Measurements from ENCODE around the gene THEMIS2.
A peak's percentile ranks its signal among the peaks of the same experiment; 100 is the strongest.
"Not testable (repeated sequence)": the region's sequence is repeated elsewhere in the genome, so short reads cannot be mapped to it uniquely, and the experiment has no call there.

THEMIS2 gene

DNA sequence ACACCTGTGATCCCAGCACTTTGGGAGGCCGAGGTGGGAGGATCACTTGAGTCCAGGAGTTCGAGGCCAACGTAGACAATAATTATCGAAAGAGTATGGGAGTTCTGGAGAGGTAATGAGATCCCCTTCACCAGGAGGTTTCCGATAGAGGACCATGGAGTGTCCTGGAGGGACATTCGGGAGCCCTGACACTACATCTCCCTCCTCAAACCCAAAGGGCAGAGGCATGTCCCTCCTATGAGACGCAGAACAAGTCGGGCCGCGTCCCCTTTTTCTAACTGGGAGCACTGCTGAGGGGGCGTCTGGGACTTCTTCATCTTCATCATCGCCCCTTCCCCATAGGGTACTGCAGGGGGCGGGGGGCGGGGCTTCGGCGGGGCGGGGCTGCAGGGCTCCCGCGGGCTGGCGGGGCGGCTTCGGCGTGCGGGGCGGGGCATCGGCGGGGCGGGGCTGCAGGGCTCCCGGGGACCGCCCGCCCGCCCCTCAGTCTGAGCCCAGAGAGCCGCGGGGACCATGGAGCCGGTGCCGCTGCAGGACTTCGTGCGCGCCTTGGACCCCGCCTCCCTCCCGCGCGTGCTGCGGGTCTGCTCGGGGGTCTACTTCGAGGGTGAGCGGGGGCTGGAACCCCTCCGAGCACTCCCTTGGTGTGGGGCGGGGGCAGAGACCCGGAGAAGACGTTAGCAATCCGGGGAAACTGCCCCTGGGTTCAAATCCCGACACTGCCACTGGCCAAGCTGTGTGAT is at the start of gene THEMIS2:
Gene THEMIS2, plus strand, starts transcription at position 486 of the 743 bp plus-strand sequence. Its CDS starts 28 bp downstream, at position 514.
- no peak for DNase-seq

DNA sequence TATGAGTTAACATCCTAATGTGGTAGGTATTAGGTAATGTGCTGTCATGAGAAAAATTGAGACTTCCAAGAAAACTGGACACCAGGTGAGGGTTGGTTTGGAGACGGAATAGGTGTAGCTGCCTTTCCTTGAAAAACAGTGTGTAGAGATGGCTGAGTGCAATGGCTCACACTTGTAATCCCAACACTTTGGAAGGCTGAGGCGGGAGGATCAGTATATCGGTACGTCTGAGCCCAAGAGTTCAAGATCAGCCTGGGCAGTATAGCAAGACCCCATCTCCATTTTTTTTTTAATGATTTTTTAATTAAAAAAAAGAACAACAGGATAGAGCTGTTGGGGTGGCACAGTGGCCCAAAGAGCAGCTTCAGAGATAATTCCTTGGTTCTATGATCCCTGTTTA is 48.6 kb upstream of the THEMIS2 start:
- no peak for DNase-seq

DNA sequence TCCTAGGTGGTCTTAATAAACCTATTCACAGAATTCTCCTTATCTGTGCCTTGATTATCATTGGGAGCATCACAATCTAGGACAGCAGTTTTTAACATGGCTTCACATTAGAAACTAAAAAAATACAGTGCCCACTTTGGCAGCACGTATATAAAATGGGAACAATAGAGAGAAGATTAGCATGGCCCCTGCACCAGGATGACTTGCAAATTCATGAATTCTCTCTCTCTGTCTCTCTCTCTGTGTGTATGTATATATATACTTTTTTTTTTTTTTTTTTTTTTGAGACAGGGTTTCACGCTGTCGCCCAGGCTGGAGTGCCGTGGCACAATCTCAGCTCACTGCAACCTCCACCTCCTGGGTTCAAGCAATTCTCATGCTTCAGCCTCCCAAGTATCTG is 47.9 kb upstream of the THEMIS2 start:
- DNase-seq = no peak

DNA sequence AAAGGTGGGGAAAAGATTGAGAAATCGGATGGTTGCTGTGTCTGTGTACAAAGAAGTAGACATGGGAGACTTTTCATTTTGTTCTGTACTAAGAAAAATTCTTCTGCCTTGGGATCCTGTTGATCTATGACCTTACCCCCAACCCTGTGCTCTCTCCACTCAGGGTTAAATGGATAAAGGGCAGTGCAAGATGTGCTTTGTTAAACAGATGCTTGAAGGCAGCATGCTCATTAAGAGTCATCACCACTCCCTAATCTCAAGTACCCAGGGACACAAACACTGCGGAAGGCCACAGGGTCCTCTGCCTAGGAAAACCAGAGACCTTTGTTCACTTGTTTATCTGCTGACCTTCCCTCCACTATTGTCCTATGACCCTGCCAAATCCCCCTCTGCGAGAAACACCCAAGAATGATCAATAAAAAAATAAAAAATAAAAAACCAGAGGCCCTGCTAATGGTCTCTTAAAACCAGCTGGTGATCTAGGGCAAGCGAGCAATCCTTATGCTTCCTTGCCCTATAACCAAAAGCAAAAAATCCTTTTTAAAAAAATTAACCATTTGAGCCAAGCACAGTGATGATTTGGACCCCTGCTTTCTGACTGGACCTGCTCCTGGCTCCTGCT is 42.9 kb upstream of the THEMIS2 start:
- DNase-seq = not testable (repeated sequence)

DNA sequence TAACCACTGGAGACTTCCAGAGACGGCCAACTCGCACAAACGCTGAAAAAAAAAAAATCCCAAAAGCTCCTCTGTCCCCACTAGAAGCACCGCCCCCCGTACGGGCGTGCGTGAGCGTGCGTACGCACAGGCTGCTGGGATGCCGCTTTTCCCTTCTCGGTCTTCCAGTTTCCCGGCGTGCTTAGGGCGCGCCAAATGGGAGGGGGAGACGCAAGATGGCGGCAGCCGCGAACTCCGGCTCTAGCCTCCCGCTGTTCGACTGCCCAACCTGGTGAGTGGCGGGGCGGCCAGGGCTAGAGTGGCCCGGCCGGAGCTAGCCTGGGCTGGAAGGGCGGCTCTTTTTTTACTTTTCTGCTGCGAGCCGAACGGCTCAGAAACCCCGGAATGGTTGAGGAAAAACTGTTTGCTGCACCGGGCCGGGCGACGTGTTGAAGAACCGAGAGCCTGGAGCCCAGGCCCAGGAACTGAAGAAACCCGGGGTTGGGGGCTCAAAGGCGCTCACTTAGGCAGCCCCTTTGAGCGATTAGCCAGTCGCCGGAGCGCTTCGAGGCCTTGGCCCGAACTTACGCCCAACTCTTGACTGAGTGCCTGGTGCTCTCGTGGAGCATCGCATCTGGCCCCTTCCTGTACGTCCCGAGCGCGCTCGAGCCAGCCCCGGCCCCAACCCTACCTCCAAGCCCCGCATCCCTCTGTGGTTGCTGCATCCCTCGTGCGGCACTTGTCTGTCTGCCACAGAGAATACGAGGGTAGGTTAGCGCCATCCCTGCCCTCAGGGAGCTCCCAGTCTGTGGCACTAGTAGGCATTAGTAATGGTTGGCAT is 41.5 kb upstream of the THEMIS2 start, which contains the start of gene PPP1R8:
Gene PPP1R8, plus strand, starts transcription at position 162 of the 820 bp plus-strand sequence. Its CDS starts 54 bp downstream, at position 216.
- peak; percentile 92 for DNase-seq

DNA sequence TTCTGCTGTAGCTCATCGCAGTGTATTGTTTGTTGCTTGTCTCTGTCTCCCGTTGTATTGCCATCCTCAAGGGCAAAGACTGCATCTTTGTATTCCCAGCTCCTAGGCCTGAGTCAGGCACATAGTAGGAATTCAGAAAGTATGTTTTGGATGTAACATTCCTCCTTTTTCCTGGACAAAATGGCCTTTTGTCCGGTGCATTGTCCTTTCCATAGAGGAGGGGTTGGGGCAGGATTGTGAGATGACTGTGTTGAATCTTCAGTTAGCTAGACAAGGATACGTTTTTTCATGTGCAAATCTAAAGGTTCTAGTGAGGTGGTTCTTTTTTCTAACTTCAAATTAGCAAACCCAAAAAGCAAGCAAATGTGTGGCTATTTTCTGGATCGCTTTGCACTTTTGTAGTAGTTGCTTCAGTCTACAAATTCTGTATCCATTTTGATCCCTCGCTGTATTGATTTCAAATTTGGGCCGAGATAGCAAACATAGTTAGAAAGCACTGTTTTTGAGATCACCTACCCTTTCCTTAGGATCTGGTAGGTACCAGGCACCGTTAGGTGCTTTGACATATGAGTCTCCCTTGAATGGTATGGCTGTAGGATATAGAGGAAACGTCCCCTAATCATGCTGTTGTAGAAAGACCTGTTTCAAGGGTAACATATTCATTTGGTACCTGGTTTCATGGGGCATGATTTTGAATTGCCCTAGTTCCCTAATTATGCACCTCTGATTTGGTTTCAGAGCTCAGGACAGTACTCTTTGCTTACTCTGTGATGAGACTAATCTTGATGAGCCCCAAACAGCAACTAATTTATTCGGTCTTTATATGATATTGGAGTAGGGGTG is 40.6 kb upstream of the THEMIS2 start:
- DNase-seq = no peak

DNA sequence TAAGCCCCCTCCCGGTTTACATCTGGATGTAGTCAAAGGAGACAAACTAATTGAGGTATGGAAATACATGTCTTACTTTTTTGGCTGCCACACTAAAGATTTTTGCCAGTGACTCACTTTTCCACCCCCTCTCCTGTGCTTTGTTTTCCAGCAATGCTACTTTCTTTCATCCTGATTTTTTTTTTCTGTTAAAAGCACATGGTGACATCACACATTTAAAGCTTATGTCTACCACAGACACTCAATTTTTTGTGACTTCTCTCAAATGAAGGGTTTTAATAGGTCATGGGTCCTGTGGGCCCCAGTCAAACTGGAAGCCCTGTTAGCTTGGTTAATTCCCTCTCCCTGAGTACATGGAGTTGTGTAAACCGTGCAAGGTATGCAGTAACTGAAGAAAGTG is 39.6 kb upstream of the THEMIS2 start:
- DNase-seq = no peak

DNA sequence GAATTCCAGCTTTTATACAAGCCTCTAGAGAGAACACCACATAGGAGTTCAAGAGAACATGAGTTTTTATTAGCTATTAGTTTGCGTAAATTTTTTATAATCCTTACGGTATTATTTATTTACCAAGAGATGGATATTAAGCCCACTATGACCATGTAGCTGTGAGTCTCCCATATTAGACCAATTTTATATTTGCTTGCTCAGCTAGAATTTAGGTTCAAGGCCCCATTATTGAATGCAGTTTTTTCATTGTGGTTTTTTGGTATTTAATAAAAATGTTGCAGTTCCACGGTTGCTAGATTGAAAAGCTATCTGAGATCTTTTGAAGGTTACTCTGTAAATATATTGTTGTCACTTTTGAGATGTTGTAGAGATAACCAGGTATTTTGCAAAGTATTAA is 38.9 kb upstream of the THEMIS2 start:
- no peak for DNase-seq

DNA sequence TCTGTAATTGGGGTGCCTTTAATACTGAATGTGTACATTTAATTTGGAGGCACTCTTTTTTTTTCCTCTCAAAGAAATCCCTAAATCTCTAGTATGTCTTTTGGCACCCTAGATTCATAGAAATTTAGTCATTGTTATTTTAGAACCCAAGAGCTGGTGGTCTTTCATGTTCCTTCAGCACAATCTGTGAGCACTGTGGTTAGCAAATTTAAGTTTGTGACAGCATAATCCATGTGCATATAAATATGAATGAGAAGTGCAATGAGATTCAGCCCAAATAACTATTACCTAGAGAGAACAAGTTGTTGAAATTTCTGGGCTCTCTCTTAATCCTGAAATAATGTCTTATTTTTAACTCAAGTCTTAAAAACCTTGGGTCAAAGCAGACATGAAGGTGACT is 37.3 kb upstream of the THEMIS2 start:
- DNase-seq = no peak

DNA sequence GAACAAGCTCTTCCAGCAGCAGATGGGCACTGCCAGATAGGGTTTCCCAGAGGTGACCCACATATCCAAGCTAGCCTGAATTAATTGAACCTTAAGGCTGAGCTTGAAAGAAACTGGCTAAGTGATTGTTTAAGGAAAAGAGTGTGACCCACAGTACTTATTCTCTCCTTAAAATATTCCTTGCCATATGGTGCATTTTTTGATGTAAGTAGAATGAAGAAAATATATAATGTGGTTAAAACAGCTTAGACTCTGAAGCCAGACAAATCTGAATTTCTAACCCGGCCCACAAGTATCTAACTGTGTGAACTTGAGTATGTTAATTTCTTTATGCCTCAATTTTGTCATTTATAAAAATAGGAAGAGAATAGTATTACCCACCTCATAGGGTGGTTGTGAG is 36.8 kb upstream of the THEMIS2 start:
- no peak for DNase-seq

DNA sequence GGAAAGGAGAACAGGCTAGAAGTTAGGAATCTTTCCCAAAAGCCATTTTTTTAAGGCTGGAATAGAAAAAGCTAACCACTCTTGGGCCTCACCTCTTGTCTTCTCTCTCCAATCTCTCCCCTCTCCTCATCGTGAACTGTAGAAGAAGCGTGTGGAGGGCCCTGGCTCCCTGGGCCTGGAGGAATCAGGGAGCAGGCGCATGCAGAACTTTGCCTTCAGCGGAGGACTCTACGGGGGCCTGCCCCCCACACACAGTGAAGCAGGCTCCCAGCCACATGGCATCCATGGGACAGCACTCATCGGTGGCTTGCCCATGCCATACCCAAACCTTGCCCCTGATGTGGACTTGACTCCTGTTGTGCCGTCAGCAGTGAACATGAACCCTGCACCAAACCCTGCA is 22.4 kb upstream of the THEMIS2 start:
- no peak for DNase-seq

DNA sequence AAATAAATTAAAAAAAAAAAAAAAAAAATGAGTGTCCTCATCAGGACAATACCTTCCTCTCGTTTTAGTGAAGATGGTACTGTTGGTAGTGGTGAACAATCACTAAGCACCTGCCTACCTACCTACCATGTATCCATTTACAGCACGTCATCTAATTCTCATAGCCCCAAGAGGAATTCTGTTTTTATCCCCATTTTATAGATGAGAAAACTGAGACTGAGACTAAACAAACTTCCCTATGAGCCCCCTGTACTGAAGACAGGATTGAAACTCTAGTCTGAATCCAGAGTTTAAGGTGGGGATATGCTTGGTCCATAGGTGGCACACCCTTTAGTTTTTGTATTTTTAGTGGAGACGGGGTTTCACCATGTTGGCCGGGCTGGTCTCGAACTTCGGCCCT is 17.3 kb upstream of the THEMIS2 start:
- no peak for DNase-seq

DNA sequence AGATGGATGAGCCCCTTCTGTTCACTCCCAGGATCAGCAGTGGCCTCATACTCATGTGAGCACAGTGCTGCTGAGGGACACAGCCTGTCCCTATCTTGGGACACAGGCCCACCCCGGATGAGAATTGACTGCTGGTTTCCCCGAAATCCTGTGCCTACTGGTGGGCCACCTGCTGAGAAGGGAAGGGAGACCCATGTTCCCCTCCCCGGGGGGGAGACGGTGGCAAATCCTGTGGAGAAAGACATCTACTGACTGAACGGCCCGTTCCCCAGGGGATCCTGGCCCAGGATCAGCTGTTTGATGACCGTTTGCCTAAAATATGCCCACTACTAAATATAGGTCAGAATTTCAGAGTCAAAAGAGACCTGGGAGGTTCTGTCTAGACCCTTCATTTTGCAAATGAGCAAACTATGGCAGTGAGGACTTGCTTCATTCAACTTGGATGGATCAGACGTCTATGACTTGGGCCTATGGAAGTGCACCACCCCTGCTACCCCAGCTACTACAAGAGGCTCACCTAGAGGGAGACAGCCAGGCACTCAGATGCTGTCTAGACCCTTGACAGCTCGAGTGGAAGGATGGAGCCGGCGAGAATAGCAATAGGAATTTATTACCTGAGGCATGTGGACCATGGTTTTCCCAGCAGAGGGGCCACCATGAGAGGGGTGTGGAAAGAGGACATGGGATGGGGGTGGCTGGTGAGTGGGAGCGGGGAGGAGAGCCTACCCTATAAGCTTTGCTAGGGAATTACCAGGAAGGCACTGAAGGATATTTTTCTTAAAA is 15.6 kb upstream of the THEMIS2 start:
- no peak for DNase-seq

DNA sequence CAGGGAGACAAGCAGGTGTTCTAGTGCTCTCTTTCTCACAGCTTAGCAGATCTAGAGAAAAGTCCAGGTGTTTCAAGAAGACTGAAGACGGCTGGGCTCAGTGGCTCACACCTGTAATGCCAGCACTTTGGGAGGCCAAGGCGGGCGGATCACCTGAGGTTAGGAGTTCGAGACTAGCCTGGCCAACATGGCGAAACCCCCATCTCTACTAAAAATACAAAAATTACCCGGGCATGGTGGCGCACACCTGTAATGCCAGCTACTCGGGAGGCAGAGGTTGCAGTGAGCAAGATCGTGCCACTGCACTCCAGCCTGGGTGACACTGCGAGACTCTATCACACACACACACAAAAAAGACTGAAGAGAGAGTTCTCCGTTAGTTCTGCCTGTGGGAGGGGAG is 14.8 kb upstream of the THEMIS2 start:
- DNase-seq = not testable (repeated sequence)

DNA sequence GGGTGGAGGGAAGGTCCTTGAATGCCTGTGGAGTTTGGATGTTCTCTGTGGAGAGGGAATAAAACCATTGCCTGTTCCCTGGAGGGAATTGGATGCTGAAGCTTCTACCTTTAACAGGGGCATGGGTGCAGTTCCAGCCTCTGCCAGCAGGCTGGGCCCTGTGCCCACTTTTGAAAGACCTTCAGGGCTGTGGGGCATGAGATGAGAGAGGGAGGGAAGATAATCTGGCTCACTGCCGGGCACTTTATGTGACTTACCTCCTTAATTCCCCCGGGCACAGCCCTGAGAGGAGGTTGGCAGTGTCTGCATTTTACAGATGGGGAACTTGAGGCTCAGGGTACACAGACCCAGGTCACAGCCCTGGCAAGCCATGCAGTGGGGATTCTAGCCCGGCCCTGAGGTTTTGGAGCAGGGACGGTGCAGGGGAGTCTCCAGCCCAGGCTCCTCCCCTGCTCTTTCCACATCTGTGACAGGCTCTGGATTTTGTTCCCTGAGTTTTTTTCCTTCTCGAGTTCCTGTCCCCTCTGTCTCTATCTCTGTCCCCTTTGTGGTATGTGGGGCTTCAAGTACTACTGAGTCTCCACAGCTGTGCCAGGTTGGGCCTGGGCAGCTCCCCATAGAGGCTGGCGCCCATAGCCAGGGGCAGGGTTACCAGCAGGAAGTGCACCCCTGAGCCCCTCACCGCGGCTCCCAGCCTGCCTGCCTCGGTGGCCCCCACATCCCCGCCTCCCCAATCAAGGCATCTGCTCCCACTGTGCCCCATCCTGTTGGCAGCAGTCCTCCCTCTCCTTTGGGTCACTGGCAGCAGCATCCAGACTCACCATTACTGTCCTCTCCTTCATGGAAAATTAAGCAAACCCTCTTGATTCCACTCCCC is 14.0 kb upstream of the THEMIS2 start:
- DNase-seq = peak; percentile 68

DNA sequence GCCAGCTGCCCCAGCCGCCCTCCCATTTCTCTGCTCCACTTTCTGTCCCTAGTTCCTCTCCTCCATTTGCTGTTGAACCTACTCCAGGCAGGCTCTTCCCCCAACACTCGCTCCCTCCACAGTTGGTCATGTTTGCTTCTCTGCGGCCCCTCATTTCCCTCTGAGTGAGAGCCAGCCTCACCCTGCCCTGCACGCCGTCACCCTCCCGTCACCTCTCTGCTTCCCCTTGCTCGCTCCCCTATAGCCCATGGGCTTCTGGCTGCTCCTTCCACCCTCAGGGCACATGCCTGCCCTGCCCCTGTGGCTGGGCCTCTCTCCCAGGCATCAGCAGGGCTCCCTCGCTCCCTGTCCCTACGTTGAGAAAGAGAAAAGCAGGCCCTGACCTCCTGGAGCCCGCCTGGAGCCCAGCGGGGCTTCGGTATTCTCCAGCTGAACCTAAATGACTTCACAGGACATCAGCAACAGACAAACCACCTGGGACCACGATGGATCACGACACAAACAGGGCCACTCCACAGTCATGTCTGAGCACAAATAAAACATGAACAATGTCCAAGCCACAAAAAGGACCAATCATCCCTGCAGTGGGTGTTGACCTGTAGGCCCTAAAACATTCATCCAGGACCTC is 13.3 kb upstream of the THEMIS2 start:
- DNase-seq = no peak

DNA sequence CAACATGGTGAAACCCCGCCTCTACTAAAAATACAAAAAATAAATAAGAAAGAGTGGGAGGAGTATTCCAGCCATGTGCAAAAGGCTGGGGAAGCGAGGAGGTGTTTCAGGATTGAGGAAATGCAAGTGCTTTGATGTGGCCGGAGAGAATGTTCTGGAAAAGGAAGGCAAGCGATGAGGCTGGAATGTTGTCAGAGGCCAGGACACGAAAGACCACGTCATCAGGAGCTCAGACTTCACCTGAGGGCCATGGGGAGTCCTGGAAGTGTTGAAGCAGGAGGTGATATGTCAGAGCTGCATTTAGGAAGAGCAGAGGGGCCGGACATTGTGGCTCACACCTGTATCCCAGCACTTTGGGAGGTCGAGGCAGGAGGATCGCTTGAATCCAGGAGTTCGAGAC is 10.9 kb upstream of the THEMIS2 start:
- no peak for DNase-seq

DNA sequence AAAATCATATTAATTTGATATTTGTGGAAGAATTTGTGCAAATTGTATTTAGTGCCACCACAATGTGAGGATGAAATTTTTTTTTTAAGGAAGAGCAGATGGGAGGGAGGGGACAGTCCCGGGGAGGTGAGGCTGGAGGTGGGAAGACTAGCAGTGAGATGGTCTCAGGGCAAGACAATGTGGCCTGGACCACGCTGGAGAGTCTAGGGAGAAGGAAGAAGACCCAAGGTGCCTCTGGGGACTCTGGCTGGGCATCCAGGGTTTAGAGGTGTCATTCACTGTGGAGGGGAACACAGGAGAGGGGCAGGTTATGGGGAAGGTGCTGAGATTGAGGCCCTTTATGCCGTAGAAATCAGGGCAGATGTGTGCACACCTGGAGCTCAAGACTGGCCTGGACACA is 10.3 kb upstream of the THEMIS2 start:
- DNase-seq = no peak

DNA sequence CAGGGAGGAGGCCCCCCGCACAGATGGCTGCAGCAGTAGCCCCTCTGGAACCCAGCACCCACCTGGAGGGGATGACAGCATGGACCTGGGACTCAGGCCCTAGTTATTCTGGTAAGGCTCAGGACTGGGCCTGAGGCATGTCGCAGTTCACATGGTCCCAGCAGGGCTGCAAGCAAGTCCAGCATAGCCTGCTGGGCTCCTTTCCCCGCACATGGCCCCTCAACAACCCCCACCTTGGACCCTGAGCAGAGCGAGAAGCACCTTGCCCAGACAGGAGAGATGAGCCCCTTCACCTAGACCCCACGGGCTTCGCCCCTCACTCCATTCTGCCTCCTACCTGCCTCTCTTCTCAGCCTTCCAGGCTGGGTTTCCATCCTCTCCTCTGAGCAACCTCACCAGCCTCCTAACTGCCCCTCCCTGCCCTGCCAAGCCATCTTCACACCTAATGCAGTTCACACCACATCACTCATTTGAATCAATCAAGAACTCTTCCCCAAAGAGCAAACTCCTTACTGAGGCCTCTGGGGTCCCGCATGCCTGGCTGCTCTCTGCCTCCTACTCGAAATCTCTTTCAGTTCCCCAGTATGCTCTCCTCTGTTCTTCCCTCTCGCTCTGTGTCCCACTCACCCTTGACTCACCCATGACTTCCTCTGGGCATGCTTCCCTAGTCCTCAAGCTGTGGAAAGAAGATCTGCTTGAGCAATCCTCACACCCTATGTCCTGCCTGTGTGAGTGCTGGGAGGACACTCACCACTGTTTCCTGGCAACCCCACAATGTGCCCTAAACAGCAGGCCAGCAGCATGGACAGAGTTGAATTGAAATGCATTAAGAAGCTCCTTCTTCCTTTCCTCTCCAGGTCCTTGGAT is 9.4 kb upstream of the THEMIS2 start:
- DNase-seq = no peak

Measured in NCI-H446 treated with DMSO at 0.1 percent for 48 hours (cell line).